H7 (cell line): ENCODE data around the gene CACNA1B. TPM values are rescaled to one million over a fixed set of nuclear protein-coding genes. Genes with fewer than 3 reads are reported as not detected.

Source experiments
- DNase-seq: peaks from one replicate; pipeline ENCODE4 v3.0.0; 2012
- H3K27me3 ChIP-seq: 2 replicates; pipeline ENCODE4 v1.6.0; 2011; ENCODE audit warnings: mild to moderate bottlenecking, low read length; ENCODE audit not compliant: control insufficient read depth, insufficient read depth
- H3K36me3 ChIP-seq: replicated peaks from 2 replicates; pipeline ENCODE4 v1.5.1; 2011; ENCODE audit warnings: low read length; ENCODE audit not compliant: control insufficient read depth, insufficient read depth
- H3K4me3 ChIP-seq: 2 replicates; pipeline ENCODE4 v1.5.1; 2011; ENCODE audit warnings: low read depth, mild to moderate bottlenecking, control low read depth, low read length, moderate library complexity; ENCODE audit not compliant: insufficient read depth
- total RNA-seq: library from RNA; depleted of rRNA; stranded (reverse); fragments of >200 nt; shearing (Covaris generic); gene quantifications from 2 replicates; pipeline ENCODE4 v1.2.3, GENCODE V29; 2014

CACNA1B gene
- total RNA-seq, 1 experiment from 2014 or later: 1.4 TPM

- no peak overlapping the region for H3K4me3 ChIP-seq
- H3K27me3 ChIP-seq: no peaks in the 10 kb centered on the region
- no peak for DNase-seq
- 0 out of 2 replicates have a peak, but pooled peaks cover 1% of the 10 kb centered on the region for H3K36me3 ChIP-seq
These were observed 39.0 kb downstream of the CACNA1B start for GRCh38 chr9:137916540-137916939.

- H3K27me3 ChIP-seq: no peaks in the 10 kb centered on the region
- H3K4me3 ChIP-seq: no peak overlapping the region
- DNase-seq: no peak
- H3K36me3 ChIP-seq: 0 out of 2 replicates have a peak, but pooled peaks cover 1% of the 10 kb centered on the region
These were observed 39.5 kb downstream of the CACNA1B start for GRCh38 chr9:137917116-137917515.

- 0 out of 2 replicates have a peak, but pooled peaks cover 1% of the 10 kb centered on the region for H3K36me3 ChIP-seq
These were observed 40.2 kb downstream of the CACNA1B start for GRCh38 chr9:137917795-137918194.

GRCh38 chr9:137918331-137919094, 40.9 kb downstream of the CACNA1B start:
- Histone ChIP-seq H3K4me3 (no peak overlapping the region), H3K36me3 (no peaks in the 10 kb centered on the region), H3K27me3 (no peaks in the 10 kb centered on the region)
- no peak for DNase-seq

More at GRCh38 chr9:137917795-137918194, 40.2 kb downstream of the CACNA1B start:
- Histone ChIP-seq H3K27me3 (no peaks in the 10 kb centered on the region), H3K4me3 (no peak overlapping the region)
- DNase-seq: no peak

GRCh38 chr9:137919095-137919465, 41.5 kb downstream of the CACNA1B start:
- no peaks in the 10 kb centered on the region for H3K27me3 ChIP-seq
- no peak for DNase-seq
- H3K4me3 ChIP-seq: no peak overlapping the region
- no peaks in the 10 kb centered on the region for H3K36me3 ChIP-seq

GRCh38 chr9:137919649-137920141, 42.1 kb downstream of the CACNA1B start:
- Histone ChIP-seq H3K36me3 (no peaks in the 10 kb centered on the region), H3K27me3 (no peaks in the 10 kb centered on the region), H3K4me3 (no peak overlapping the region)
- no peak for DNase-seq

- Histone ChIP-seq H3K36me3 (no peaks in the 10 kb centered on the region), H3K27me3 (no peaks in the 10 kb centered on the region), H3K4me3 (no peak overlapping the region)
- no peak for DNase-seq
These were observed 43.2 kb downstream of the CACNA1B start for GRCh38 chr9:137920753-137921152.

GRCh38 chr9:137924169-137924568, 46.6 kb downstream of the CACNA1B start:
- Histone ChIP-seq H3K27me3 (no peaks in the 10 kb centered on the region), H3K4me3 (no peak overlapping the region), H3K36me3 (no peaks in the 10 kb centered on the region; the same call in 1 of the 2 replicates)
- no peak for DNase-seq

GRCh38 chr9:137924761-137925369, 47.3 kb downstream of the CACNA1B start:
- H3K4me3 ChIP-seq: no peak overlapping the region
- H3K36me3 ChIP-seq: no peaks in the 10 kb centered on the region; the same call in 1 of the 2 replicates
- no peak for DNase-seq
- H3K27me3 ChIP-seq: no peaks in the 10 kb centered on the region

GRCh38 chr9:137943655-137944054, 66.1 kb downstream of the CACNA1B start:
- Histone ChIP-seq H3K27me3 (no peaks in the 10 kb centered on the region), H3K4me3 (no peak overlapping the region), H3K36me3 (no peaks in the 10 kb centered on the region)
- no peak for DNase-seq

GRCh38 chr9:137945581-137945980, 68.0 kb downstream of the CACNA1B start:
- Histone ChIP-seq H3K36me3 (no peaks in the 10 kb centered on the region; the same call in 1 of the 2 replicates), H3K27me3 (no peaks in the 10 kb centered on the region), H3K4me3 (no peak overlapping the region)
- no peak for DNase-seq

- H3K36me3 ChIP-seq: no peaks in the 10 kb centered on the region; the same call in 1 of the 2 replicates
- no peak overlapping the region for H3K4me3 ChIP-seq
- no peaks in the 10 kb centered on the region for H3K27me3 ChIP-seq
- no peak for DNase-seq
These were observed 69.4 kb downstream of the CACNA1B start for GRCh38 chr9:137946993-137947392.

GRCh38 chr9:137948642-137949041, 71.1 kb downstream of the CACNA1B start:
- no peak for DNase-seq
- H3K36me3 ChIP-seq: no peaks in the 10 kb centered on the region; the same call in 1 of the 2 replicates
- no peak overlapping the region for H3K4me3 ChIP-seq
- no peaks in the 10 kb centered on the region for H3K27me3 ChIP-seq

GRCh38 chr9:137949260-137949659, 71.7 kb downstream of the CACNA1B start:
- DNase-seq: no peak
- Histone ChIP-seq H3K27me3 (no peaks in the 10 kb centered on the region), H3K36me3 (no peaks in the 10 kb centered on the region; the same call in 1 of the 2 replicates), H3K4me3 (no peak overlapping the region)

GRCh38 chr9:137951107-137951506, 73.5 kb downstream of the CACNA1B start:
- no peak for DNase-seq
- H3K4me3 ChIP-seq: no peak overlapping the region
- H3K36me3 ChIP-seq: no peaks in the 10 kb centered on the region; the same call in 1 of the 2 replicates
- no peaks in the 10 kb centered on the region for H3K27me3 ChIP-seq
